Gastrocnemius medialis (tissue), 4 donors: ENCODE data around the gene PTPN4. TPM values are rescaled to one million over a fixed set of nuclear protein-coding genes. Genes with fewer than 3 reads are reported as not detected.

Source experiments
- ATAC-seq, 2 donors: fragments of 150-250 bp; one replicate each; pipeline ENCODE4 v1.9.1; 2016
- DNase-seq, 2 donors: peaks; one replicate each; pipeline ENCODE4 v3.0.0-alpha.2; 2019
- H3K27ac ChIP-seq, 4 donors: fragments of 200-600 bp; sonication (generic); 1 replicate in 1 of 4; 2 replicates in 3 of 4; pipeline ENCODE4 v1.5.1; 2016 to 2018; ENCODE audit warnings: mild to moderate bottlenecking in 2 of 4, moderate library complexity in 1 of 4
- H3K27me3 ChIP-seq, 3 donors: fragments of 200-600 bp; sonication (generic) in 2 of 3; 1 replicate in 1 of 3; 2 replicates in 2 of 3; pipeline versions ENCODE4 v1.5.1 to v1.6.0; 2016 to 2019; ENCODE audit warnings: mild to moderate bottlenecking in 1 of 3, moderate library complexity in 1 of 3
- H3K36me3 ChIP-seq, 2 donors: fragments of 200-600 bp; sonication (generic) in 1 of 2; one replicate each; pipeline ENCODE4 v1.5.1; 2017 to 2018
- H3K4me1 ChIP-seq, 2 donors: fragments of 200-600 bp; sonication (generic) in 1 of 2; one replicate each; pipeline ENCODE4 v1.5.1; 2016 to 2017; ENCODE audit warnings: mild to moderate bottlenecking in 2 of 2
- H3K4me3 ChIP-seq, 4 donors: fragments of 200-600 bp; sonication (generic) in 3 of 4; 1 replicate in 1 of 4; 2 replicates in 3 of 4; pipeline ENCODE4 v1.5.1; 2016 to 2019; ENCODE audit warnings: mild to moderate bottlenecking in 2 of 4
- H3K9me3 ChIP-seq, 3 donors: fragments of 200-600 bp; sonication (generic) in 2 of 3; 1 replicate in 1 of 3; 2 replicates in 2 of 3; pipeline ENCODE4 v1.5.1; 2016 to 2019
- CTCF ChIP-seq, 5 experiments: fragments of 450-650 bp in 3 of 5; fragments of 200-600 bp in 2 of 5; sonication (generic) in 2 of 5; IDR thresholded peaks in 4 of 5; conservative IDR thresholded peaks in 1 of 5; 1 replicate in 4 of 5; 2 replicates in 1 of 5; pipeline ENCODE4 v1.5.1; 2016 to 2019; ENCODE audit warnings: antibody characterized with exemption in 5 of 5, mild to moderate bottlenecking in 3 of 5, moderate library complexity in 3 of 5
- POLR2A ChIP-seq, 2 donors: fragments of 450-650 bp; IDR thresholded peaks; one replicate each; pipeline ENCODE4 v1.6.1; 2017; ENCODE audit warnings: antibody characterized with exemption in 2 of 2, mild to moderate bottlenecking in 2 of 2, moderate library complexity in 2 of 2
- in situ Hi-C, 4 donors: fragments of 200-750 bp; cut with MboI; loops; one replicate each; pipeline versions ENCODE4 v1.15.0 to v1.8.0; 2017; ENCODE audit warnings: low sequenced_read_pairs in 4 of 4
- intact Hi-C: fragments of 100-400 bp; cut with DNase I; formaldehyde crosslinking; loops from one replicate; pipeline ENCODE4 v1.15.1; 2023; ENCODE audit warnings: low total_unique reads
- total RNA-seq, 4 donors: library from RNA; depleted of rRNA; stranded (reverse); fragments of >200 nt; gene quantifications; one replicate each; pipeline versions ENCODE4 v1.1.0 to v1.2.3, GENCODE V29; 2016

The PTPN4 gene
- total RNA-seq, 4 donors from 2014 or later, result 12.7 to 37.8 (median 33.5) TPM

GRCh38 chr2:119719261-119719627, 40.5 kb upstream of the PTPN4 start:
- no peak for DNase-seq
- in situ Hi-C loops, result loop anchor here in 1 of 4 donors (25.0 kb wide), 2 partner anchors 443 to 968 kb away; no protein-coding TSS in a partner anchor
- no peaks in the 10 kb centered on the region for H3K27me3 ChIP-seq
- intact Hi-C loops, result no loop called here
- ATAC-seq, result no peak
- H3K27ac ChIP-seq, result no peak overlapping the region
- no peaks in the 10 kb centered on the region for H3K9me3 ChIP-seq
- peaks cover 33 to 48% of the 10 kb centered on the region in 2 donors for H3K4me1 ChIP-seq
- no peaks in the 10 kb centered on the region for H3K36me3 ChIP-seq
- no peak for TF ChIP-seq POLR2A (IDR thresholded peaks at IDR 0.05)
- TF ChIP-seq CTCF (IDR thresholded peaks at IDR 0.05 in 4 of 5, conservative IDR thresholded peaks at IDR 0.05 in 1 of 5), result no peak
- H3K4me3 ChIP-seq, result no peak overlapping the region

GRCh38 chr2:119721043-119721442, 38.7 kb upstream of the PTPN4 start:
- H3K9me3 ChIP-seq, result no peaks in the 10 kb centered on the region
- DNase-seq, result no peak
- intact Hi-C loops, result no loop called here
- no peaks in the 10 kb centered on the region for H3K27me3 ChIP-seq
- TF ChIP-seq POLR2A (IDR thresholded peaks at IDR 0.05), result no peak
- no peak for TF ChIP-seq CTCF (IDR thresholded peaks at IDR 0.05 in 4 of 5, conservative IDR thresholded peaks at IDR 0.05 in 1 of 5)
- ATAC-seq, result peak; percentile 42 to 61
- in situ Hi-C loops, result loop anchor here in 1 of 4 donors (25.0 kb wide), 2 partner anchors 441 to 966 kb away; no protein-coding TSS in a partner anchor
- H3K4me3 ChIP-seq, result no peak overlapping the region
- H3K27ac ChIP-seq, result peak overlapping the region; percentile 61 to 81 (median 72)
- no peaks in the 10 kb centered on the region for H3K36me3 ChIP-seq
- peaks cover 22 to 31% of the 10 kb centered on the region in 2 donors for H3K4me1 ChIP-seq

- Histone ChIP-seq H3K9me3 (no peaks in the 10 kb centered on the region), H3K4me3 (no peak overlapping the region), H3K36me3 (no peaks in the 10 kb centered on the region), H3K4me1 (peaks cover 21 to 28% of the 10 kb centered on the region in 2 donors), H3K27ac (peak overlapping the region; percentile 61 to 81 (median 72)), H3K27me3 (no peaks in the 10 kb centered on the region)
- TF ChIP-seq POLR2A (IDR thresholded peaks at IDR 0.05), result no peak
- no peak for TF ChIP-seq CTCF (IDR thresholded peaks at IDR 0.05 in 4 of 5, conservative IDR thresholded peaks at IDR 0.05 in 1 of 5)
- in situ Hi-C loops, result loop anchor here in 1 of 4 donors (25.0 kb wide), 2 partner anchors 441 to 966 kb away; no protein-coding TSS in a partner anchor
- DNase-seq (peak; percentile 66 to 67), ATAC-seq (peak; percentile 98 to 99)
- intact Hi-C loops, result no loop called here
Observed at GRCh38 chr2:119721462-119721861, 38.3 kb upstream of the PTPN4 start.

- no peaks in the 10 kb centered on the region for H3K9me3 ChIP-seq
- intact Hi-C loops, result no loop called here
- H3K36me3 ChIP-seq, result no peaks in the 10 kb centered on the region
- ATAC-seq (no peak), DNase-seq (no peak)
- no peaks in the 10 kb centered on the region for H3K27me3 ChIP-seq
- in situ Hi-C loops, result loop anchor here in 1 of 4 donors (25.0 kb wide), 2 partner anchors 440 to 965 kb away; no protein-coding TSS in a partner anchor
- TF ChIP-seq CTCF (IDR thresholded peaks at IDR 0.05 in 4 of 5, conservative IDR thresholded peaks at IDR 0.05 in 1 of 5) (no peak), POLR2A (IDR thresholded peaks at IDR 0.05) (no peak)
- peak overlapping the region; percentile 61 to 81 (median 72) for H3K27ac ChIP-seq
- peaks cover 21 to 28% of the 10 kb centered on the region in 2 donors for H3K4me1 ChIP-seq
- no peak overlapping the region for H3K4me3 ChIP-seq
Observed at GRCh38 chr2:119721904-119722303, 37.8 kb upstream of the PTPN4 start.
